GM18858 (cell line): Measurements from ENCODE around the gene PDE4DIP.
"Not testable (repeated sequence)": the region's sequence is repeated elsewhere in the genome, so short reads cannot be mapped to it uniquely, and the experiment has no call there.

Experiments
- ATAC-seq: cut with Tn5 transposase; IDR thresholded peaks from one replicate; pipeline ENCODE4 v1.9.1; 2021; ENCODE audit not compliant: unreplicated experiment

The PDE4DIP gene

DNA sequence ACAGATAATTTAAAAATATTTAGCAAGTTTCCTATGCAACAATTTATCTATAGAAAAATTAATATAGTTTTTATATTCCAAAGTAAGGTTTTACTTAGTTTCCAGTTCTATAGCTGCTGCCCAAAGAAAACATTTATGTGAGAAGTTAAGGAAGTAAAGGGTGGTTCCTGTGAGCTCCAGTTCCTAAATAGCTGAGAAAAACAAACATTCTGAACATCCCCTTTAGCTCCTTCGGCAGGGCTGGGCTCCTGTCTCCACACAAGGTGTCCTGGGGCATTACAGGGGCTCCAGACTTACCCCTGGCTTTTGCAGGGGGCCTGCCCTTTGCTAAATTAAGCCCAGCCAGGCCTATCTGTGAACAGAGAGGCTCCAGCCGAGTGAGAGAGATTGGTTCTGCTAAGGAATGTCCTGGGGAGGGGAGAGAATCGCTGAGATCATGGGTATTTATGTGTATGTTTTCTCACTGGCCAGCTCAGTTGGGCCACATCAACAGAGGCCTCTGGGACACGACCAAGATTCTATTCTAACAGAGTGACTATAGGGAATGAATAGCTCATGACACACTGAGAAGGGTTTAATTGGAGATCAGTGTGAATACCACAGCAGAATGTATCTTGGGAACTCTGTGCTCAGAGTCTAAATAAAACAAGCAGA, 72.6 kb downstream of the PDE4DIP start:
- not testable (repeated sequence) for ATAC-seq

GRCh38 chr1:148918836-148919447, 74.7 kb downstream of the PDE4DIP start:
- not testable (repeated sequence) for ATAC-seq

- ATAC-seq: not testable (repeated sequence)
Measured at GRCh38 chr1:148921047-148921446, 76.8 kb downstream of the PDE4DIP start.

- ATAC-seq: not testable (repeated sequence)
Measured at GRCh38 chr1:148923798-148924197, 79.6 kb downstream of the PDE4DIP start.

DNA sequence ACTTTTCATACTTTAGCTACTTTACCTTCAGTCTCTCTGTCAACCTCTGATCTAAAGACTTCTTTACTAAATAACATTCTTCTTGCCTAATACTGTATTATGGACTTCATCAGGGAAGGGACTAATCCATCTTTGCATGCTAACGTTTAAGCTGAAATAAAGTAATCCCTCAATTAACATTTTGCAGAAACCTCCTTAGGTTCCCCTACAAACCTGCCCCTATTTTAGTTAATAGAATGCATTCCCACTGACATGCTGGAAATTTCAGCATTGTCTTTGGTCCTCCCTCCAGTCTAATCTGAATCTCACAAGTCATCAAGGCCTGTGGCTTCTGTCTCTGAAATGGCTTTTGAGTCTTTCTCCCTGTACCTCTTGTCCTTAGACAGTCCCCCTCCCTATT, 83.4 kb downstream of the PDE4DIP start:
- ATAC-seq: not testable (repeated sequence)

GRCh38 chr1:148929253-148929652, 85.0 kb downstream of the PDE4DIP start:
- not testable (repeated sequence) for ATAC-seq

DNA sequence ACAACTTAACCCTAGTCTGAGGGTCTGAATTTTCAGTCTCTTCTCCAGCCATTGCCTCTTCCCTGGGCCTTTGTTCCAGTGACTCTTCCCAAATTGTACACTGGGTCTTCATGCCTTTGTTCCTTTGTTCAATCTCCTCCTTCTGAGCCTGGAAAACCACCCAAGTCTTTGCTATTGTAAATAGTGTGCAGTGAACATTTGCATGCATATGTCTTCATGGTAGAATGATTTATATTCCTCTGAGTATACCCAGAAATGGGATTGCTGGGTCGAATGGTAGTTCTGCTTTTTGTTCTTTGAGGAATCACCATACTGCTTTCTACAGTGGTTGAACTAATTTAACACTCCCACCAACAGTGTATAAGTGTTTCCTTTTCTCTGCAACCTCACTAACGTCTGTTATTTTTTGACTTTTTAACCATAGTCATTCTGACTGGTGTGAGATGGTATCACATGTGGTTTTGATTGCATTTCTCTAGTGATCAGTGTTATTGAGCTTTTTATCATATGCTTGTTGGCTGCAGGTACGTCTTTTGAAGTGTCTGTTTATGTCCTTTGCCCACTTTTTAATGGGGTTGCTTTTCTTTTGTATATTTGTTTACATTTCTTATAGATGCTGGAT, 91.3 kb downstream of the PDE4DIP start:
- ATAC-seq: not testable (repeated sequence)

- ATAC-seq: not testable (repeated sequence)
Measured at GRCh38 chr1:148942906-148943305, 98.7 kb downstream of the PDE4DIP start.

DNA sequence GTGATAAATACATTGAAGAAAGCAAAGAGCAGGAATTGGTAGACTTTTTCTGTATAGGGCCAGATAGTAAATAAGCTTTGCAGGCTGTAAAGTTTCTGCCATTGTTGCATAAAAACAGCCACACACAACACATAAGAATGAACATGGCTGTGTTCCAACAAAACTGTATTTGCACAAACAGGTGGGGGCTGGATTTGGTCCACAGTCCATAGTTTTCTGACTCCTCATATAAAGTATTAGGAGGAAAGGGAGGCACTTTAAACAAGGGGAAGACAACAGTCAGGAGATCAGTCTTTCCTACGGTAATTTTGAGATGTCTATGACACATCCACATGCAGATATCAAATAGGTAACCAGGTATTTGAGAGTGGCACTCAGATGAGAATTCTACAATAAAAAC, 100.9 kb downstream of the PDE4DIP start:
- not testable (repeated sequence) for ATAC-seq

- not testable (repeated sequence) for ATAC-seq
Measured at GRCh38 chr1:148948768-148949167, 104.5 kb downstream of the PDE4DIP start.

DNA sequence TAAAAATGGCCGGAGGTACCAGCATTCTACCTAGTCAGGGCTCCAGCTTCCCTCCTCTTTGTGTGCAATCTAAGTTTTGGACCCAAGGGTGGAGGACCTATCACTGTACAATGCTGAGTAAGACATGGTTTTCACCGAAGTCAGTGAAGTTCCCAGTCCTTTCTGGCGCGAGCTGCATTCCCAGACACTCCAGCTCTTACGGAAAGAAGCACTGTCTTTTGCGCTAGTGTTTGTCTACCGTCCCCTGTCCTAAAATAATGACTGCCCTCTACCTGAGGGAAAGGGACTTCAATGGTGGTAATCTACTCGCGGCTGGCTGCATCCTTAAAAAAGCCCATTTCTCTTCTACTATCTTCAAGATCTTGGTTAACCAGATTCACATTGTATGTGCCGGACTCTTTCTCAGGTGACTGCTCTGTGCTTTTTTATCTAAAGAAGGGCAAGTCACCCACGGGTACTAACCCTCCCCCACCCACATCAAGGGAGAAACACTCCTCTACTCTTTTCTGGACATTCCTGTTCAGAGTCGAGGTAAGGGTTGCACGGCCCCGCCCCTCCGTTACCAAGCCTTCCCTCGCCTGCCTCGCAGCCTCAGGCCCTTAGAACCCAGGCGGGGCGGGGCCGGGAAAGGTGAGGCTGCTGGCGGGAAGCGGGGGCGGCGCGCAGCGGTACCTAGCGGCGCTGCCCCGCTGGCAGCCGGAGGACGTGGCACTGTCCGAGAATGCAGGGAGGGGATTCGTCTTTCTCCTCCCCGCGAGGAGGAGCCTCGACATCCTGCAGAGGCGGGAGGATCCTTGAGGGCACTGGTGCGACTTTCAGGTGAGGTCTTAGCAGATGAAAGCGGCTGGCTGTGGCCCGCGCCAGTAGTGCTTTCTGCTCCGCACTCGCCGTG, 107.4 kb downstream of the PDE4DIP start:
- peak; percentile 60 for ATAC-seq

DNA sequence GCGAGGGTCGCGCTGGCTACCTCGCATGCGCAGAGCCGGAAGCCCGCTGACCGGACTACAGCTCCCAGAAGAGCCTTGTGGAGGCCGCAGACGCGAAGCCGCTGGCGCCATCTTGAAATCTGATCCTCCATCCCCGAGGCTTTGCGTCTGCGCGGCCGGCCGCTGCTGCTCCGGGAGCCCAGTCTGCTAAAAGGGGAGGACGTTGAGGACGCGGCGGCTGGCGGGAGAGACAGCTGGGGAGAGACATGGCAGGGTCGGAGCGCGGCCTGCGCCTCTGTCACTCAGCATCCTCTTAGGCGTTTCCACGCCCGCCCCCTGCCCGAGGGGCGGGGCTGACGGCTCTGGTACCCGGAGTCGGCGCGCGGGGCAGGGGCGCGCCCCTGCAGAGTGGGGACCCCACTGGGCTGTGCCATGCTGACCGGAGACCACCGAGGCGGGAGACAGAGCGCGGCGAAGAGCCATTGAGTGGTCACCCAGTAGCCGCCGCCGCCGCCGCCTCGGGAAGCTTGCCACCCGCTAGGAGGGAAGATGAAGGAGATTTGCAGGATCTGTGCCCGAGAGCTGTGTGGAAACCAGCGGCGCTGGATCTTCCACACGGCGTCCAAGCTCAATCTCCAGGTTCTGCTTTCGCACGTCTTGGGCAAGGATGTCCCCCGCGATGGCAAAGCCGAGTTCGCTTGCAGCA, 108.2 kb downstream of the PDE4DIP start:
- ATAC-seq: peak; percentile 63

DNA sequence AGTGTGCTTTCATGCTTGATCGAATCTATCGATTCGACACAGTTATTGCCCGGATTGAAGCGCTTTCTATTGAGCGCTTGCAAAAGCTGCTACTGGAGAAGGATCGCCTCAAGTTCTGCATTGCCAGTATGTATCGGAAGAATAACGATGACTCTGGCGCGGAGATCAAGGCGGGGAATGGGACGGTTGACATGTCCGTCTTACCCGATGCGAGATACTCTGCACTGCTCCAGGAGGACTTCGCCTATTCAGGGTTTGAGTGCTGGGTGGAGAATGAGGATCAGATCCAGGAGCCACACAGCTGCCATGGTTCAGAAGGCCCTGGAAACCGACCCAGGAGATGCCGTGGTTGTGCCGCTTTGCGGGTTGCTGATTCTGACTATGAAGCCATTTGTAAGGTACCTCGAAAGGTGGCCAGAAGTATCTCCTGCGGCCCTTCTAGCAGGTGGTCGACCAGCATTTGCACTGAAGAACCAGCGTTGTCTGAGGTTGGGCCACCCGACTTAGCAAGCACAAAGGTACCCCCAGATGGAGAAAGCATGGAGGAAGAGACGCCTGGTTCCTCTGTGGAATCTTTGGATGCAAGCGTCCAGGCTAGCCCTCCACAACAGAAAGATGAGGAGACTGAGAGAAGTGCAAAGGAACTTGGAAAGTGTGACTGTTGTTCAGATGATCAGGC, 108.8 kb downstream of the PDE4DIP start:
- ATAC-seq: not testable (repeated sequence)

- ATAC-seq: not testable (repeated sequence)
Measured at GRCh38 chr1:148953730-148954129, 109.5 kb downstream of the PDE4DIP start.

DNA sequence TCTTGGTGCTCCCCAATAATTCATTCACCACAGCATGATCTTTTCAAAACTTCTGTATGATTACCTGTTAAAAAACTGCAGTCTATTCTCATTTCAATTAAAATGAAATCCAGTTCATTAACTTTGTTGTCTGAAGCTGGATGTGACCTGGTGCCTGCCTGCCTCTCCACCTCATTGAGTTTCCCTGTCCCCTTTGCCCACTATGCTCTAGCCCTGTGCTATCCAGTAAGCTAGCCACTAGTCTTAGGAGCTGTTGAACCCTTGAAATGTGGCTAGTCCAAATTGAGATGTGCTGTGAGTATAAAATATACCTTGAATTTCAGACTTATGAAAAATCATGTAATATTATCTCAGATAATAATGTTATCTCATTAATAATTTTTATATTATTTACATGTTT, 114.1 kb downstream of the PDE4DIP start:
- not testable (repeated sequence) for ATAC-seq

- ATAC-seq: not testable (repeated sequence)
Measured at GRCh38 chr1:148960212-148961000, 116.2 kb downstream of the PDE4DIP start.

GRCh38 chr1:148962127-148962857, 118.1 kb downstream of the PDE4DIP start:
- not testable (repeated sequence) for ATAC-seq

- peak; percentile 57 for ATAC-seq
Measured at GRCh38 chr1:148966084-148966483, 121.9 kb downstream of the PDE4DIP start.
